Fibroblast of pulmonary artery (primary cell): Measurements from ENCODE around the gene GATA3.

Source experiments
- DNase-seq: peaks from one replicate; pipeline ENCODE4 v3.0.0-alpha.2; 2010; ENCODE audit warnings: low read depth
- H3K4me3 ChIP-seq: replicated peaks from 2 replicates; pipeline ENCODE4 v1.5.1; 2011; ENCODE audit warnings: low read depth, mild to moderate bottlenecking, control low read depth, low read length, moderate library complexity
- TF ChIP-seq, protein P1 (sequence below): IDR thresholded peaks from 2 replicates; pipeline ENCODE4 v1.5.1; 2011; ENCODE audit warnings: mild to moderate bottlenecking, control low read depth, low read length, inconsistent platforms; ENCODE audit errors: missing control alignments

Gene GATA3

DNA sequence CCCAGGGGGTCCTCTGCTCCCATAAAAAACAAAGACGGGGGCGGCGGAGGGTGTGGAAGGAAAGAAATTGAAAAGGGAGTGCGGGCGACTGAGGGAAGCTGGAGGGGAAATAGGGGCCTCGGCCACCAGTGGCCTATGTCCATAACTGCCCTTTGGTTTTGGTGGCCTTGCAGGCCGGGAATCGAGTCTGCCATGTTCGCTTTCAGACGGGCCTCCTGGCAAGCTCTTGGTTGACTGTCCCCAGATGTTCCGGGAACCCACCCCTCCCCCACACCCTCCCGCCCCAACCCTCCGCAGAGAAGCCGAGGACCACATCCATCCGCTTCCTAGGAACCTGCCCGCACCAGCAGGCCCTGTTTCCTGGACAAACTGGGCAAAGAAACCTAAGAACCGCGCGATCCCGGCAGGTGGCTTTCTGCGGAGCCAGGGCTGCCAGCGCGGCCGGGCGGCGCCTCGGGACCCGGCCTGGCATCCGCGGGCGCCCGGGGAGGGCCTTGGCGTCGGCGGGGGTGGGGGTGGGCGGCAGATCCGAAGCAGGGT is 20.0 kb upstream of the GATA3 start:
- no peak for DNase-seq
- TF ChIP-seq, protein P1, sequence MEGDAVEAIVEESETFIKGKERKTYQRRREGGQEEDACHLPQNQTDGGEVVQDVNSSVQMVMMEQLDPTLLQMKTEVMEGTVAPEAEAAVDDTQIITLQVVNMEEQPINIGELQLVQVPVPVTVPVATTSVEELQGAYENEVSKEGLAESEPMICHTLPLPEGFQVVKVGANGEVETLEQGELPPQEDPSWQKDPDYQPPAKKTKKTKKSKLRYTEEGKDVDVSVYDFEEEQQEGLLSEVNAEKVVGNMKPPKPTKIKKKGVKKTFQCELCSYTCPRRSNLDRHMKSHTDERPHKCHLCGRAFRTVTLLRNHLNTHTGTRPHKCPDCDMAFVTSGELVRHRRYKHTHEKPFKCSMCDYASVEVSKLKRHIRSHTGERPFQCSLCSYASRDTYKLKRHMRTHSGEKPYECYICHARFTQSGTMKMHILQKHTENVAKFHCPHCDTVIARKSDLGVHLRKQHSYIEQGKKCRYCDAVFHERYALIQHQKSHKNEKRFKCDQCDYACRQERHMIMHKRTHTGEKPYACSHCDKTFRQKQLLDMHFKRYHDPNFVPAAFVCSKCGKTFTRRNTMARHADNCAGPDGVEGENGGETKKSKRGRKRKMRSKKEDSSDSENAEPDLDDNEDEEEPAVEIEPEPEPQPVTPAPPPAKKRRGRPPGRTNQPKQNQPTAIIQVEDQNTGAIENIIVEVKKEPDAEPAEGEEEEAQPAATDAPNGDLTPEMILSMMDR, result no peak
- H3K4me3 ChIP-seq, result no peak overlapping the region

DNA sequence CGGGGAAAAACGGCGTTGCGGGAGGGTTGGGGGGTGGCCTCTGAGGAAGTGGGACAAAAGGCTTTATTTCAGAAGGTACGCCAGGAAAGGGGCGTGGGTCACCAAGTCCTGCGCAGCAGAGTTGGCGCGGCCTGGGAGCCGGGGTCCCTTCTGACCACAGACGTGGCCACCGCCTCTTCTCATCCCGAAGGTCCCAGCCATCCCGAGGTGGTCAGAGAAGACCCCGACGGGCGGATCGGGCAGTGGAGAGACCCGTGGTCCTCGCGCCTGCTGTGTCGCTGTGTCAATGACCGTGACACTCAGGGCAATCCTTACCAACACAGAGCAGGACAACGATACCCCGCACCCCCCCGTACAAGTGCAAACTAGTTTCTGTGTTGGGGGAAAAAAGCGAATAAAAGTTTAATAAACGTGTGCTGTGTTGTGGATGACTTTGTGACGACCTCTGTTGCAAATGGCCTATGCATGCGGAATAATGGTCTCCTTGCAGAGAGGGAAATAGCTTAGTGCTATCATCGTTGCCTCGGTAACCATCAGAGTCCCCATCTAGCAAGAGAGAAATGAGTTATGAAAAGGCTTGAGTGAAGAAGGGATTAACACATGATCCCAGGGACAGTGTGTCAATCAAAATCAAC is 19.4 kb upstream of the GATA3 start:
- TF ChIP-seq, protein P1, result no peak
- no peak for DNase-seq
- no peak overlapping the region for H3K4me3 ChIP-seq

DNA sequence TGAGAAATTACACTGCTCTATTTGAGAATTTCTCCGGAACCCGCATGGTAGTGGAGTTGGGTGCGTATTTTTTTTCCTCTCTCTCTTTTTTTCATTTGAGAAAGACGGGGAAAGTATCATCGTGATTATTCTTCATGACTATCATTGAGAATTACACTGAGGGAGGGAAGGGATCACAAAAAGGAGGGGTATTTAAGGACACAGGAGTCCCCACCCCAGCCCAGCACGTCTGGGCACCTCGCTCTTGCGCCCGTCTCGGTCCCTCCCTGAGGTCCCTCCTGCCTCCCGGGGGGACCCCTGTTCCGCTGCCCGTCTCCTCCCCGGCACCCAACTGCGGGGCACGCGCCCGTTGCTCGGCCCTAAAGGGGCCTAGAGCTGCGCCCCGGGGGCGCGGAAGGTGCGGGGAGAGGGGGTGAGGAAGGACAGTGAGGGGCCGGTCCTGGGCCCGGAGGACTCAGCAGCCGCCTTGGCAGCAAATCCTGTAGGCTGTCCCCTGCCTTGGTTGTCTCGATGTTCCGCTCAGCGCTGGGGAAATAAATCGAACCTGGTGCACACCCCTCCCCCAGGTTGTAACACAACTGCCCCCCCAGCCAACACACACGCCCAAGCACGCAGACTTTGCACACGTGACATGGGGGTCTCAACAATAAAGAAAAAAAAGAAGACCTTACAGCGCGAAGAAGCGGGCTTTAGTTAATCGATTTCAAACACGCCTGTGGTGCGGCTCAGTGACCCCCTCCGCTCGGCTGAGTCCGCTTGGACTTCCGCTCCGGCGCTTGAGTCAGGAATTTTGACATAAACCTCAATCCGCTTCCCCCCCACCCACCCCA is 18.6 kb upstream of the GATA3 start:
- DNase-seq, result no peak
- TF ChIP-seq, protein P1, result no peak
- no peak overlapping the region for H3K4me3 ChIP-seq

DNA sequence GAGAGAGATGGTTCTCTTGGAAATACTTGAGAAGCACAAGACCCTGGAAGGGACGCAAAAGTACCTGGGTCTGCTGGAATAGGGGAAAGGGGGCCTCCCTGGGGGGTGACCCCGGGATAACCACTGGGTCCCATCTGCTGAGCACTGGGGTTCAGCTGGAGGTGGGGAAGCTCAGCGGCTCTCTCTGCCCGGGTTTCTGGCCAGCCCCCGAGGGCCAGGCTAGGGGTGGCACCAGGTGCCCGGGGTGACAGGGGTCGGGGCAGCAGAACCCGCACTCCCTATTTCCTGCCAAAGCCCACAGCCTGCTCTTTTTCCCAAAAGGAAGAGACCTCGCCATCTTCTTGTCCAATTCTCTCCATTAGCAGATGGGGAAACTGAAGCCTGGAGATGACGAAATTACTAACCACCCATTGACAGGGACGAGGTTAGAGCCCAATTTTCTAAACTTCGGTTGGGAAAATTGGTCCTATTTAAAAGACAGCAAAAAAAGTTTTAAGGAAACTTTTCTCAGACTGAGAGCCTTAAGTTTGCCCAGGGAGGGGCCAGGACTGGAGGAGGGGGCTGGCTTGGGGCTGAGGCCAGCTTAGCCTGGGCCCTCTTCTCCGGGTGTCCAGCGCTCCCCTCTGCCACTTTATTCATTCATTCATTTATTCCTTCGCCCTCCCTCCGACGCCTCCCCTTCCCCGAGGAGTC is 17.8 kb upstream of the GATA3 start:
- H3K4me3 ChIP-seq, result no peak overlapping the region
- DNase-seq, result no peak
- TF ChIP-seq, protein P1, result no peak

DNA sequence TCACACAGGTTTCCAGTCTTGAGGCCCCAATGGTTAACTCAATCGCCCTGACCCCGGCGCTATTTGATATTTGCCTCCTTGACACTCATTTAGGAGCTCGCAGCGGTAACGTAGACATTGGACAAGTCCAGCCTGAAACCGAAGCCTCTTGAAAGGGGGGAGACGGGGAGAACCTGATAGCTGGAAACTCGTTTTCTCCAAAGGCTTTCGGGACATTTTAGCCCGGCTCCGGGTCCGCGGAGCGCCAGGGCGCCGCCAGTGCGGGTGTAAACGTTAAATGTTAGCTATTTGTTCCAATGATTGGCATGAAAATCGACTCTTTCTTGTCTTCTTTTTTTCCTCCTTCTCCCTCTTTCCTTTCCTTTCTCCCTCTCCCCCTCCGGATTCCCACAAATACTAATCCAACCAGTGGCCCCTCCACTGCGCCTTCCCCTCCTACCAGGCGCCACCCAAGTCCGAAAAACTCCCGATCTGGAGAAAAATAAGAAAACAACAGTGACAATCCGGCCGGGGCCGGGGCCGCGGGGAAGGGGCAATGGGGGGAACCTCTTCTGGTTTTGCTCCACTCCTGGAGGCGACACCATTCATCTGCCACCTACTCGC is 17.2 kb upstream of the GATA3 start:
- TF ChIP-seq, protein P1, result no peak
- no peak overlapping the region for H3K4me3 ChIP-seq
- DNase-seq, result no peak

DNA sequence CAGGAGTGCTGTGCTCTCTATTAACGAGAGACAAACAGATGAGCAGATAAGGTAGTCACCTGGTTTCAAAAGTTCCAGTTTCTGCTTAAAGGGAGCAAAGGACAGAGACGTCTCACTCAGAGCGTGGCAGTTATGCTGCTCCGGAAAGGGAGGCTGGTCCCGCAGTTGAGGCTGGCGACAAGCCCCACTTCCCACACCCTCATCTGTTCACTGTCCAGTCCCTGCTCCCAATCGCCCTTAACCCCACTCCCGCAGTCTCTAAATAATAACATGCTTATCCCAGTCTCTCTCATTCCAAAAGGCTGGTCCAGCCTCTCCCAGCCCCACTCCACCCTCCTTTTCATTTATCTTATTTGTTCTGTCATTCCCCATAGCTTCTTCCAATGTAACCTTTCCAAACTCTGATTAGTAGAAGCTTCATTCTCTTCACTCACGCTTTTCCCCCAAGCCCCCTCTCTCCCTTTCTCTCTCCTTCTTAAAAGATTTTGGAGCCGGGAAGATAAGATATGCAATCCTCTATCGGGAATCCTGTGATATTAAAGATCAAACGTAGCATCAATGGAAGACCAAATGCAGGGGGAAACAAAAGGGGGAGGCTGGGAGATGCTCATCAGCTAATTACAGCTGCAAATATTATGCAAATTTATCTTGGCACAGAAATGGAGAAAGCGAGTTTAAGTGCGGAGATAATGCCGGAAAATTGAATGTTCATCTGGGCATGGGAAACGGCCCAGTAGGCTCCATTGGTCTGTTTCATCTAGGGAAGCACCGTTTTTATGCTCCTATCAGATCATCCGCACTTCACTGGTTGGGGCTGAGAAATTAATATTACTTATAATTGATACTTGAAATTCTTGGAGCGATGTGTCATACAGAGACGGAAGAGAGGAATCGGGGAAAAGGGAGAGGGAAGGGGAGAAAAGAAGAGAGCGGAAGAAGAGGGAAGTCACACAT is 16.3 kb upstream of the GATA3 start:
- TF ChIP-seq, protein P1, result no peak
- no peak overlapping the region for H3K4me3 ChIP-seq
- DNase-seq, result no peak
